PFSK-1 (cell line): Measurements from ENCODE around the gene ARSG.

Experiments used
- FOXP2 ChIP-seq: optimal IDR thresholded peaks from 2 replicates; pipeline ENCODE3; 2011; ENCODE audit warnings: borderline replicate concordance, control low read depth, inconsistent platforms; ENCODE audit not compliant: insufficient read depth; ENCODE audit errors: extremely low read length, extremely low read depth
- POLR2AphosphoS5 ChIP-seq: IDR thresholded peaks from 2 replicates; pipeline ENCODE4 v1.6.1; 2012; ENCODE audit warnings: low read depth, mild to moderate bottlenecking, control low read depth, low read length, moderate library complexity
- SIN3A ChIP-seq: IDR thresholded peaks from 2 replicates; pipeline ENCODE4 v1.6.1; 2012; ENCODE audit warnings: mild to moderate bottlenecking, low read length, moderate library complexity, borderline replicate concordance; ENCODE audit not compliant: insufficient read depth
- TAF1 ChIP-seq: IDR thresholded peaks from 2 replicates; pipeline ENCODE4 v1.6.1; 2012; ENCODE audit warnings: low read length, control low read depth, borderline replicate concordance; ENCODE audit not compliant: insufficient read depth
- TF ChIP-seq, protein P1 (sequence below), 2 experiments: IDR thresholded peaks; 2 replicates each; pipeline versions ENCODE4 v1.6.1 to v1.8.0; 2011 to 2012; ENCODE audit warnings: low read depth in 2 of 2, low read length in 2 of 2, control low read depth in 1 of 2, inconsistent platforms in 1 of 2, mild to moderate bottlenecking in 1 of 2, moderate library complexity in 1 of 2; ENCODE audit not compliant: insufficient read depth in 1 of 2

ARSG gene

DNA sequence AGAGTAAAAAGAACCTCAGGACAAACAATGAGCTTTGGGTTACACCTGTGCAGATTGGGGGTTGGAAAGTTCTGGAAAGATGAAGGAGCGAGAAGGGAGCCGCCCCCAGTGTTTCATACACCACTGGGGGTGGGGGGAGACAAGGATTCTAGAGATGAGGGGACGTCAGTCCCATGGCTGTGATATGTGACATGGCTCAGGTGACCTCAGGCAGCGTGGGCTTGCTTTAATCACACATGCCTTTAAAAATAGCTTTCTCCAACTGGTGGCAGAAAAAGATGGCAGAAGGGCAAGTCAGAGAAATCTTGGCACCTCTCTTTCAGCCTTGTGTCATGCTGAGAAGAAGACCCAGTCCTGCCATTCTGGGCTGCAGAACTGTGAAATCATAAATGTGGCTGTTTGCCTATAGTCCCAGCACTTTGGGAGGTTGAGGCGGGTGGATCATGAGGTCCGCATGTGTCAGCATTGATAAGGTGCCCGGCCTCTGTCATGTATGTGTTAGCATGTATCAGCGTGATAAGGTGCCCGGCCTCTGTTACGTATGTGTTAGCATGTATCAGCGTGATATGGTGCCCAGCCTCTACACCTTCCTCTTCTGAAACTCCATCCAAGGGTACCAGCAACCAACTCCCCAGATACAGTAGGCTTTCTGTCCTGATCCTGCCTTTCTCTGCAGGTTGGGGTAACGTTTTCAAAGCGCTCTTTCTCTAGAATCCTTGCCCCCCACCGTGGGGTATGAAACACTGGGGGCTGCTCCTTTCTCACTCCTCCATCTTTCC lies 141.0 kb downstream of the ARSG start:
- no peak for TF ChIP-seq SIN3A
- TF ChIP-seq, protein P1, sequence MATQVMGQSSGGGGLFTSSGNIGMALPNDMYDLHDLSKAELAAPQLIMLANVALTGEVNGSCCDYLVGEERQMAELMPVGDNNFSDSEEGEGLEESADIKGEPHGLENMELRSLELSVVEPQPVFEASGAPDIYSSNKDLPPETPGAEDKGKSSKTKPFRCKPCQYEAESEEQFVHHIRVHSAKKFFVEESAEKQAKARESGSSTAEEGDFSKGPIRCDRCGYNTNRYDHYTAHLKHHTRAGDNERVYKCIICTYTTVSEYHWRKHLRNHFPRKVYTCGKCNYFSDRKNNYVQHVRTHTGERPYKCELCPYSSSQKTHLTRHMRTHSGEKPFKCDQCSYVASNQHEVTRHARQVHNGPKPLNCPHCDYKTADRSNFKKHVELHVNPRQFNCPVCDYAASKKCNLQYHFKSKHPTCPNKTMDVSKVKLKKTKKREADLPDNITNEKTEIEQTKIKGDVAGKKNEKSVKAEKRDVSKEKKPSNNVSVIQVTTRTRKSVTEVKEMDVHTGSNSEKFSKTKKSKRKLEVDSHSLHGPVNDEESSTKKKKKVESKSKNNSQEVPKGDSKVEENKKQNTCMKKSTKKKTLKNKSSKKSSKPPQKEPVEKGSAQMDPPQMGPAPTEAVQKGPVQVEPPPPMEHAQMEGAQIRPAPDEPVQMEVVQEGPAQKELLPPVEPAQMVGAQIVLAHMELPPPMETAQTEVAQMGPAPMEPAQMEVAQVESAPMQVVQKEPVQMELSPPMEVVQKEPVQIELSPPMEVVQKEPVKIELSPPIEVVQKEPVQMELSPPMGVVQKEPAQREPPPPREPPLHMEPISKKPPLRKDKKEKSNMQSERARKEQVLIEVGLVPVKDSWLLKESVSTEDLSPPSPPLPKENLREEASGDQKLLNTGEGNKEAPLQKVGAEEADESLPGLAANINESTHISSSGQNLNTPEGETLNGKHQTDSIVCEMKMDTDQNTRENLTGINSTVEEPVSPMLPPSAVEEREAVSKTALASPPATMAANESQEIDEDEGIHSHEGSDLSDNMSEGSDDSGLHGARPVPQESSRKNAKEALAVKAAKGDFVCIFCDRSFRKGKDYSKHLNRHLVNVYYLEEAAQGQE (IDR thresholded peaks at IDR 0.05; ENCODE audit: insufficient read depth in 1 of 2, low read depth in 2 of 2, low read length in 2 of 2) = no peak
- no peak for TF ChIP-seq FOXP2
- TF ChIP-seq TAF1 = no peak
- no peak for TF ChIP-seq POLR2AphosphoS5

DNA sequence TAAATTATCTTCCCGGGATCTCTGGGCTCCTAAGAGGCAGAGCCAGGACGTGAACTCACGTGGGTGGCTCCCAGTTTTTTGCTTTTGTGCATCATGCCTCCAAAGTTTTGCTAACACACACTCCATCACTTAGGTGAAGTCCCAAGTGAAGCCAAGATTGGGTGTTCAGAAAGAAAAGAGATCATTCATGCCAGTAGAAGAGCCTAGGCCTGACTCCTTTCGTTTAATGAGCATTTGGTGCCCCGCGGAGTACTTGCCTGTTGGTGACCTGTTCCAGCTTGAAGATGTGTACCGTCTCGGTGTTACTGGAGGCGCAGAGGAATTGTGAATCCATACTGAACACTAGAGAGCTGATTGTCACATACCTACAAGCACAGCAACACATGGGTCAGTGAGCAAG lies 141.9 kb downstream of the ARSG start:
- TF ChIP-seq, protein P1 (IDR thresholded peaks at IDR 0.05; ENCODE audit: insufficient read depth in 1 of 2, low read depth in 2 of 2, low read length in 2 of 2) = no peak
- TF ChIP-seq SIN3A (no peak), TAF1 (no peak), FOXP2 (no peak), POLR2AphosphoS5 (no peak)

DNA sequence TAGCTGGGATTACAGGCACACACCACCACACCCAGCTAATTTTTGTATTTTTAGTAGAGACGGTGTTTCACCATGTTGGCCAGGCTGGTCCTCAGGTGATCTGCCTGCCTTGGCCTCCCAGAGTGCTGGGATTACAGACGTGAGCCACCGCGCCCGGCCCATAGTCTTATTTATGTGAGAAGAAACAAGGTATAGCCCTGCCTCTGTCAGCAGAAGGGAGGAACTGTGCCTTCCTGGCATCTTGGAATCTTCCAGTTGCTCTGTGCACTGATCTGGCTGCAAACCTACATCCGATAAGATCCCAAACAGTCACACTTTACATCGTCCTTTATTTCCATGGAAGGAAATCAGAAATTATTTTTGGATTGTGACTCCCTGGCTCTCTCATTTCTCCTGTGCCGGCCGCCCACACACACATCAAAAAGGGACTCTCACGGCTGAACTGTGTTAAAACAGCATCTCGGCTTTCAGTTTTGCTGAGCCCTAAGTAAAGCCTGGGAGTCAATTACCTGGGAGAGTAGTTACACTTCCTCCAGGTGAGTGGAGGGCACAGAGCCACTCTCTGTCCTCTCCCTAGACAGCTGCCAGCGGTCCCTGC lies 142.7 kb downstream of the ARSG start:
- no peak for TF ChIP-seq POLR2AphosphoS5
- TF ChIP-seq SIN3A = no peak
- no peak for TF ChIP-seq TAF1
- no peak for TF ChIP-seq FOXP2
- TF ChIP-seq, protein P1 (IDR thresholded peaks at IDR 0.05; ENCODE audit: insufficient read depth in 1 of 2, low read depth in 2 of 2, low read length in 2 of 2) = no peak

DNA sequence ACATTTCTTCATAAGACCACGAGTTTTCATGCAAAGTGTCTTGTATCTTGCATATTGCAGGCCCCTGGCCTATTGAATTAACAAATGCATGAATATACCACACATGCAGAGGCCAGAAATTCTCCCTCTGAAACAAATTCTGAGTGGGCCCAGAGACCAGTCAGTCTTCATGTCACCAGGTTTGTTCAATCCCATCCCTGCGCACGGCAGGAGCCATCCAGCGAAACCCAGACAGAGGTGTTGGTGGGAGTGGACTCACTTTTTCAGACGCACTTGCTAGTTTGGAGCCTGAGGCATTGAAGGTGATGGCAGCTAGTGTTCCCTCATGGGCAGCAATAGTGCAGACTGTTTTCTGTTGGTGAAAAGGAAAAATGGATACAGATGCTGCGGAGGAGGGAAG lies 144.1 kb downstream of the ARSG start:
- TF ChIP-seq TAF1 (no peak), FOXP2 (no peak), POLR2AphosphoS5 (no peak), SIN3A (no peak)
- TF ChIP-seq, protein P1 (IDR thresholded peaks at IDR 0.05; ENCODE audit: insufficient read depth in 1 of 2, low read depth in 2 of 2, low read length in 2 of 2) = no peak
